Keratinocyte (primary cell): ENCODE measurements around the gene QSOX2.

ENCODE experiments used
- CTCF ChIP-seq, 3 experiments: IDR thresholded peaks in 1 of 3; conservative IDR thresholded peaks in 1 of 3; optimal IDR thresholded peaks in 1 of 3; 2 replicates in 2 of 3; 3 replicates in 1 of 3; pipeline versions ENCODE3 to v1.5.1; 2011; ENCODE audit warnings: low read length in 3 of 3, mild to moderate bottlenecking in 3 of 3, moderate library complexity in 2 of 3, control low read depth in 1 of 3, inconsistent platforms in 1 of 3; ENCODE audit not compliant: insufficient read depth in 2 of 3; ENCODE audit errors: extremely low read depth in 1 of 3
- EZH2 ChIP-seq: IDR thresholded peaks from one replicate; pipeline ENCODE4 v1.6.1; 2012; ENCODE audit warnings: inconsistent platforms, mild to moderate bottlenecking, low read length, moderate library complexity

- no peak for TF ChIP-seq CTCF (optimal IDR thresholded peaks at IDR 0.05 in 1 of 3, IDR thresholded peaks at IDR 0.05 in 1 of 3, conservative IDR thresholded peaks at IDR 0.05 in 1 of 3; ENCODE audit: extremely low read depth in 1 of 3, insufficient read depth in 2 of 3, low read length in 3 of 3)
- no peak for TF ChIP-seq EZH2
These were observed 16.2 kb downstream of the QSOX2 start for GRCh38 chr9:136229096-136230065.
